Smooth muscle cell (in vitro differentiated cells): ENCODE results near the gene SLC6A9. TPM values are rescaled to one million over a fixed set of nuclear protein-coding genes. Genes with fewer than 3 reads are reported as not detected.

Source experiments
- DNase-seq: peaks from one replicate; lab custom pipeline; 2025; ENCODE audit not compliant: unreplicated experiment; lab: John Stamatoyannopoulos, UW
- H2AFZ ChIP-seq: fragments of 200-600 bp; sonication (generic); 2 replicates; pipeline ENCODE4 v1.6.0; 2016; ENCODE audit warnings: antibody characterized with exemption, low read depth, mild to moderate bottlenecking
- H3F3A ChIP-seq: fragments of 200-600 bp; sonication (generic); 2 replicates; pipeline ENCODE4 v1.6.0; 2017; ENCODE audit warnings: antibody characterized with exemption, low read depth
- H3K27ac ChIP-seq: fragments of 200-600 bp; sonication (generic); 2 replicates; pipeline ENCODE4 v1.5.1; 2016; ENCODE audit warnings: low read depth, mild to moderate bottlenecking
- H3K27me3 ChIP-seq: fragments of 200-600 bp; sonication (generic); 2 replicates; pipeline ENCODE4 v1.6.1; 2016; ENCODE audit warnings: low read depth, mild to moderate bottlenecking
- H3K36me3 ChIP-seq: fragments of 200-600 bp; sonication (generic); 2 replicates; pipeline ENCODE4 v1.5.1; 2016; ENCODE audit warnings: low read depth
- H3K4me1 ChIP-seq: fragments of 200-600 bp; sonication (generic); 2 replicates; pipeline ENCODE4 v1.5.1; 2016; ENCODE audit warnings: low read depth
- H3K4me2 ChIP-seq: fragments of 200-600 bp; sonication (generic); 2 replicates; pipeline ENCODE4 v1.6.0; 2016; ENCODE audit warnings: mild to moderate bottlenecking
- H3K4me3 ChIP-seq: fragments of 200-600 bp; sonication (generic); 2 replicates; pipeline ENCODE4 v1.5.1; 2016; ENCODE audit warnings: mild to moderate bottlenecking
- H3K79me2 ChIP-seq: fragments of 200-600 bp; sonication (generic); 2 replicates; pipeline ENCODE4 v1.6.0; 2016; ENCODE audit warnings: low read depth, mild to moderate bottlenecking
- H3K9ac ChIP-seq: fragments of 200-600 bp; sonication (generic); 2 replicates; pipeline ENCODE4 v1.6.0; 2016; ENCODE audit warnings: low read depth
- H3K9me3 ChIP-seq: fragments of 200-600 bp; sonication (generic); replicated peaks from 2 replicates; pipeline ENCODE4 v1.5.1; 2016; ENCODE audit warnings: low read depth
- H4K20me1 ChIP-seq: fragments of 200-600 bp; sonication (generic); 2 replicates; pipeline ENCODE4 v1.6.0; 2016; ENCODE audit warnings: low read depth
- WGBS: methylation state at CpG from one replicate; pipeline ENCODE4 v1.1.7; 2016; ENCODE audit warnings: low lambda C conversion rate; 5-methylcytosine and 5-hydroxymethylcytosine counted together
- polyA plus RNA-seq: library from polyadenylated mRNA; unstranded; fragments of >200 nt; fragmentation: Nextera tagmentation; extraction: Ambion mirVana; gene quantifications from 2 replicates; pipeline ENCODE4 v1.2.1, GENCODE V29; 2016
- total RNA-seq: library from RNA; depleted of rRNA; stranded (reverse); fragments of >200 nt; gene quantifications from 2 replicates; pipeline ENCODE4 v1.2.3, GENCODE V29; 2014
- TF ChIP-seq, protein P1 (sequence below): fragments of 200-600 bp; sonication (generic); IDR thresholded peaks from 2 replicates; pipeline ENCODE4 v1.5.1; 2017; ENCODE audit warnings: borderline replicate concordance, mild to moderate bottlenecking, antibody characterized with exemption; ENCODE audit not compliant: insufficient read depth, poor library complexity, severe bottlenecking

Gene SLC6A9
- total and polyA plus RNA-seq, 2 experiments from 2014 or later: 10.2 to 25.8 TPM

DNA sequence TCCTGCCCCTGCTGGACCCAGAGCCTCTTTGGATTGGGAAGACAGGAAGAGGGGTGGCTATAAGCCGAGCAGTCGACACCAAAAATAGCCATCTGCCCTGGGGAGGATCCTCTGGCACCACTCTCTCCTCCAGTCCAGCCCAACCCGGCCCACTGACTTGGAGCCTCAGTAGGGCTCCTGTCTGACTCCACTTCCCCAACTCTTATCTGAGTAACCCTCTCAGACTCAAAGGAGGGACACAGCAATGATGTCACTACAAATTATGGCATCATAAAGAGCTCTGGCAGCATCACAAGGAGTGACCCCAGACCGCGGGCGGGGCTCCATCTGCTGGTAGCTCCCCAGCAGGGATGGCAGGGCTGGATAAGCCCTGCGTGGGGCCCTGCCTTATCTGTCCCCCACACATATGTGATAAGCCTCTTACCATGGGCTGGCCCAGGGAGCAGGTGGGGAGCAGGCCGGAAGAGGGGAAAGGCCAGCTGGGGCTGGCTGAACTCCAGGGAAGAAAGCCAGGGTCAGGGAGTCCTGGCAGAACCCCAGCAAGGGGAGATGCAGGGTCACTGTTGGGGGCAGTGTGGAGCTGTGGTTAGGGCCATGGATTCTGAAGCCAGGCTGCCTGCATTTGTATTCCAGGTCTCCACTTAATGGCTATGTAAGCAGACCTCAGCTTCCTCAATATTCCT, 4.6 kb upstream of the SLC6A9 start:
- Histone ChIP-seq H4K20me1 (no peaks in the 10 kb centered on the region), H3K4me3 (no peak overlapping the region), H3F3A (peaks cover 5% of the 10 kb centered on the region), H3K4me1 (peaks cover 11% of the 10 kb centered on the region), H3K36me3 (no peaks in the 10 kb centered on the region), H3K27ac (no peak overlapping the region), H3K79me2 (no peaks in the 10 kb centered on the region), H2AFZ (no peak overlapping the region), H3K4me2 (no peak overlapping the region), H3K27me3 (no peaks in the 10 kb centered on the region), H3K9ac (no peak overlapping the region), H3K9me3 (no peaks in the 10 kb centered on the region)
- no peak for DNase-seq
- TF ChIP-seq, protein P1, sequence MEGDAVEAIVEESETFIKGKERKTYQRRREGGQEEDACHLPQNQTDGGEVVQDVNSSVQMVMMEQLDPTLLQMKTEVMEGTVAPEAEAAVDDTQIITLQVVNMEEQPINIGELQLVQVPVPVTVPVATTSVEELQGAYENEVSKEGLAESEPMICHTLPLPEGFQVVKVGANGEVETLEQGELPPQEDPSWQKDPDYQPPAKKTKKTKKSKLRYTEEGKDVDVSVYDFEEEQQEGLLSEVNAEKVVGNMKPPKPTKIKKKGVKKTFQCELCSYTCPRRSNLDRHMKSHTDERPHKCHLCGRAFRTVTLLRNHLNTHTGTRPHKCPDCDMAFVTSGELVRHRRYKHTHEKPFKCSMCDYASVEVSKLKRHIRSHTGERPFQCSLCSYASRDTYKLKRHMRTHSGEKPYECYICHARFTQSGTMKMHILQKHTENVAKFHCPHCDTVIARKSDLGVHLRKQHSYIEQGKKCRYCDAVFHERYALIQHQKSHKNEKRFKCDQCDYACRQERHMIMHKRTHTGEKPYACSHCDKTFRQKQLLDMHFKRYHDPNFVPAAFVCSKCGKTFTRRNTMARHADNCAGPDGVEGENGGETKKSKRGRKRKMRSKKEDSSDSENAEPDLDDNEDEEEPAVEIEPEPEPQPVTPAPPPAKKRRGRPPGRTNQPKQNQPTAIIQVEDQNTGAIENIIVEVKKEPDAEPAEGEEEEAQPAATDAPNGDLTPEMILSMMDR: no peak
- WGBS: 63% methylated on average over 8 of the region's 8 CpGs

DNA sequence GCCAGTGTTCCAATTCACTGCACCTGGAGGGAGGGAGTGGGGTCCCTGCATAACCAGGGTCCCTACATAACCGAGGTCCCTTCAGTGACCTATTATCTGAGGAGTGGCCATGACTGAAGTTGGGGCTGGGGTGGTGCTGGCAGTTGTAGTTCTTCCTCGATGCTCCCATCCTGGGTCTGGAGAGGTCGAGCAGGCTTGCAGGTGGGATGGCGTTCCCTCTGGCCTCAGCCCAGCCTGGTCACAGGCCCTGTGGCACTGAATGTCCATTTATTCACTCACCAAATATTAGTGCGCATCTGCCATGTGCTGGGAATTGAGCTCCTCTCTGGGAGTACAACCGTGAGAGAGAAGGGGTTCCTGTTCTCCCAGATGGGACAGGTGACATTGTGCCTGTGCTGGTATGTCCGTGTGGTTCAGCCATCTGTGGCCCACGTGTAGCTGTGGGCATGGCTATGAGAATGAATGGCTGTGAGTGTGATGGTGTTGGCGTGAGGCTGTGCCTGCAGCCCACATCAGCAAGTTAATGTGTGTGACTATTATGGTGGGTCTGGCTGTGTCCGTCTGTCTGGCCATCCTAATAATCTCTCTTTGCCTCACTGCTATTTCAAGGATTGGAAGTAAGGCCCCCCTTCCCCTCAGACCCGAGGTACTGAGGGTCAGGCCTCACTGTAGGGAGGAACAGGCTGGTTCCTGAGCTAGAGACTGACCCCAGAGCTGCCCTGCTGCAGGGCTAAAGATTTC, 3.9 kb upstream of the SLC6A9 start:
- Histone ChIP-seq H2AFZ (no peak overlapping the region), H3K27me3 (no peaks in the 10 kb centered on the region)

DNA sequence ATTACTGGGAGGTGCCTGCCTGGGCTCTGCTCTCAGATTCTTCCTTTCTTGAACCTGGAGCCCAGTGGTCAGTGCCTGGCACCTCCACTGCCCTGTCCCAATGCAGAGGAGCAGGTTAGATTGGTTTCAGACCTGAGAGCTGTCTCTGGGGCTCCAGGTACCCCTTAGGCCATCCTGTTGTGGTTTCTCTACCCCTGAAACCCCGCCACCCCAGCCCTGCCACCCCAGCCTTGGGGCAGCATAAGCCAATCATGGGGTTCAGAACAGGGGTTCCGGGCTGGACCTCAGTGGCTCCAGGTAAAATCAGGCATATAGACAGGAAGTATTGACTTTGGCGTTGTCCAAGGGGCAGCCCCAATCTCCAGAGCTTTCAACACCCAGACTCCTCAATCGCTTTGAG, 3.2 kb upstream of the SLC6A9 start:
- no peaks in the 10 kb centered on the region for H3K27me3 ChIP-seq
- H3K27ac ChIP-seq: no peak overlapping the region
- H3K4me3 ChIP-seq: no peak overlapping the region
- TF ChIP-seq, protein P1: no peak
- no peak for DNase-seq
- WGBS: 98% methylated on average over 4 of the region's 4 CpGs
- no peaks in the 10 kb centered on the region for H3K9me3 ChIP-seq
- H3F3A ChIP-seq: peaks cover 5% of the 10 kb centered on the region
- H3K9ac ChIP-seq: no peak overlapping the region
- no peaks in the 10 kb centered on the region for H3K36me3 ChIP-seq
- H3K4me2 ChIP-seq: no peak overlapping the region
- H3K4me1 ChIP-seq: peaks cover 12% of the 10 kb centered on the region
- H4K20me1 ChIP-seq: no peaks in the 10 kb centered on the region
- no peaks in the 10 kb centered on the region for H3K79me2 ChIP-seq
- H2AFZ ChIP-seq: no peak overlapping the region

More for the DNA sequence above, 3.9 kb upstream of the SLC6A9 start:
- Histone ChIP-seq H3K9ac (no peak overlapping the region), H3K4me2 (no peak overlapping the region), H3F3A (peaks cover 5% of the 10 kb centered on the region), H3K9me3 (no peaks in the 10 kb centered on the region), H3K27ac (no peak overlapping the region), H3K4me1 (peaks cover 11% of the 10 kb centered on the region), H3K4me3 (no peak overlapping the region), H3K79me2 (no peaks in the 10 kb centered on the region), H3K36me3 (no peaks in the 10 kb centered on the region), H4K20me1 (no peaks in the 10 kb centered on the region)
- 84% methylated on average over 11 of the region's 11 CpGs for WGBS
- DNase-seq: no peak
- TF ChIP-seq, protein P1: no peak
